Natural killer cell (primary cell): ENCODE data around the gene ASTN2. TPM values are rescaled to one million over a fixed set of nuclear protein-coding genes. Genes with fewer than 3 reads are reported as not detected.

Source experiments
- ATAC-seq, 3 donors: fragments of 150-1000 bp in 2 of 3; fragments of 200-7000 bp in 1 of 3; cut with Tn5 transposase; 1 replicate in 1 of 3; 2 replicates in 2 of 3; pipeline ENCODE4 v1.10.0; 2021; ENCODE audit warnings: mild to moderate bottlenecking in 2 of 3, moderate library complexity in 2 of 3
- DNase-seq, 2 donors: peaks; one replicate each; pipeline versions ENCODE4 v3.0.0 to v3.0.0-alpha.2; 2013 to 2021; ENCODE audit warnings: mixed read lengths in 1 of 2
- H3K27ac ChIP-seq: one replicate; pipeline ENCODE4 v1.5.1; 2013; ENCODE audit warnings: mild to moderate bottlenecking, low read length
- H3K27me3 ChIP-seq: one replicate; pipeline ENCODE4 v1.6.1; 2013; ENCODE audit warnings: low read length; ENCODE audit not compliant: control insufficient read depth, insufficient read depth
- H3K36me3 ChIP-seq: one replicate; pipeline ENCODE4 v1.6.1; 2013; ENCODE audit warnings: low read length; ENCODE audit not compliant: control insufficient read depth, insufficient read depth
- H3K4me1 ChIP-seq: one replicate; pipeline ENCODE4 v1.6.1; 2013; ENCODE audit warnings: low read length; ENCODE audit not compliant: control insufficient read depth, insufficient read depth
- H3K4me3 ChIP-seq: one replicate; pipeline ENCODE4 v1.5.1; 2013; ENCODE audit warnings: low read length
- H3K9me3 ChIP-seq: one replicate; pipeline ENCODE4 v1.6.1; 2013; ENCODE audit warnings: low read length; ENCODE audit not compliant: control insufficient read depth, insufficient read depth
- H3K27ac Mint-ChIP-seq, 2 donors: one replicate each; pipeline ENCODE4 v1.8.0; 2022; ENCODE audit warnings: mild to moderate bottlenecking in 2 of 2, mixed read lengths in 2 of 2, moderate library complexity in 1 of 2
- H3K27me3 Mint-ChIP-seq, 2 donors: one replicate each; pipeline ENCODE4 v1.8.0; 2022; ENCODE audit warnings: low read depth in 2 of 2, mixed read lengths in 2 of 2
- H3K36me3 Mint-ChIP-seq: one replicate; pipeline ENCODE4 v1.8.0; 2022; ENCODE audit warnings: mixed read lengths
- H3K4me1 Mint-ChIP-seq, 2 donors: one replicate each; pipeline ENCODE4 v1.8.0; 2022; ENCODE audit warnings: mixed read lengths in 2 of 2
- H3K4me3 Mint-ChIP-seq: one replicate; pipeline ENCODE4 v1.8.0; 2022; ENCODE audit warnings: mild to moderate bottlenecking, moderate library complexity, mixed read lengths
- H3K9me3 Mint-ChIP-seq, 2 donors: one replicate each; pipeline ENCODE4 v1.8.0; 2022; ENCODE audit warnings: mixed read lengths in 2 of 2
- CTCF ChIP-seq: fragments of 200-600 bp; IDR thresholded peaks from one replicate; pipeline ENCODE4 v1.8.0; 2022; ENCODE audit warnings: antibody characterized with exemption
- WGBS: methylation state at CpG from one replicate; pipeline ENCODE4 v1.1.7; 2013; ENCODE audit warnings: missing lambda C conversion rate; ENCODE audit not compliant: insufficient coverage; 5-methylcytosine and 5-hydroxymethylcytosine counted together
- intact Hi-C: fragments of 100-400 bp; cut with micrococcal nuclease; formaldehyde crosslinking; loops from one replicate; pipeline ENCODE4 v1.14.2; 2022
- total RNA-seq, 4 donors: library from RNA; stranded (reverse); fragments of 120-200 nt in 1 of 4; gene quantifications; one replicate each; pipeline versions ENCODE4 v1.2.3 to v1.2.4, GENCODE V29; 2013 to 2022

Gene ASTN2
- total RNA-seq, 3 donors from 2014 or later (not counting 1 experiment from before 2014, with no cell fraction given): 3.0 to 3.5 (median 3.2) TPM

- no peaks in the 10 kb centered on the region for H3K27me3 ChIP-seq
- no peak overlapping the region for H3K4me3 ChIP-seq
- WGBS: 35% methylated on average over 2 of the region's 2 CpGs
- H3K27ac ChIP-seq: no peak overlapping the region
- intact Hi-C loops: no loop called here
- Mint-ChIP-seq H3K4me3 (no peak overlapping the region), H3K27ac (no peak overlapping the region), H3K27me3 (no peaks in the 10 kb centered on the region), H3K9me3 (peaks cover 0 to 8% of the 10 kb centered on the region in 2 donors), H3K36me3 (no peaks in the 10 kb centered on the region), H3K4me1 (no peaks in the 10 kb centered on the region)
- no peaks in the 10 kb centered on the region for H3K36me3 ChIP-seq
- H3K9me3 ChIP-seq: peaks cover 4% of the 10 kb centered on the region
- TF ChIP-seq CTCF: no peak
- no peak for DNase-seq
- ATAC-seq: no peak
- no peaks in the 10 kb centered on the region for H3K4me1 ChIP-seq
These were observed 380.0 kb downstream of the ASTN2 start for GRCh38 chr9:117034866-117035265.

GRCh38 chr9:117030254-117030768 lies 384.5 kb downstream of the ASTN2 start:
- peaks cover 4% of the 10 kb centered on the region for H3K9me3 ChIP-seq
- peaks cover 0 to 4% of the 10 kb centered on the region in 2 donors for H3K9me3 Mint-ChIP-seq
- H3K27me3 ChIP-seq: no peaks in the 10 kb centered on the region
- no peaks in the 10 kb centered on the region for H3K36me3 Mint-ChIP-seq
- 76% methylated on average over 3 of the region's 3 CpGs for WGBS
- ATAC-seq (no peak), DNase-seq (no peak)
- H3K4me1 ChIP-seq: no peaks in the 10 kb centered on the region
- intact Hi-C loops: no loop called here
- H3K27me3 Mint-ChIP-seq: no peaks in the 10 kb centered on the region
- no peak for TF ChIP-seq CTCF
- H3K36me3 ChIP-seq: no peaks in the 10 kb centered on the region
- H3K4me3 ChIP-seq: no peak overlapping the region
- H3K27ac Mint-ChIP-seq: no peak overlapping the region
- no peaks in the 10 kb centered on the region for H3K4me1 Mint-ChIP-seq
- no peak overlapping the region for H3K27ac ChIP-seq
- no peak overlapping the region for H3K4me3 Mint-ChIP-seq

- H3K9me3 Mint-ChIP-seq: peaks cover 0 to 4% of the 10 kb centered on the region in 2 donors
- DNase-seq: no peak
- WGBS: 92% methylated on average over 2 of the region's 3 CpGs
- Histone ChIP-seq H3K27ac (no peak overlapping the region), H3K4me1 (no peaks in the 10 kb centered on the region), H3K27me3 (no peaks in the 10 kb centered on the region), H3K36me3 (no peaks in the 10 kb centered on the region), H3K9me3 (no peaks in the 10 kb centered on the region), H3K4me3 (no peak overlapping the region)
- no peaks in the 10 kb centered on the region for H3K4me1 Mint-ChIP-seq
- ATAC-seq: no peak
- TF ChIP-seq CTCF: no peak
- no peaks in the 10 kb centered on the region for H3K36me3 Mint-ChIP-seq
- H3K4me3 Mint-ChIP-seq: no peak overlapping the region
- H3K27ac Mint-ChIP-seq: no peak overlapping the region
- H3K27me3 Mint-ChIP-seq: no peaks in the 10 kb centered on the region
- intact Hi-C loops: no loop called here
These were observed 385.5 kb downstream of the ASTN2 start for GRCh38 chr9:117029341-117029740.
